HG02763 (cell line): Measurements from ENCODE around the gene MPHOSPH10.
"Not testable (repeated sequence)": the region's sequence is repeated elsewhere in the genome, so short reads cannot be mapped to it uniquely, and the experiment has no call there.

ENCODE experiments used
- ATAC-seq: cut with Tn5 transposase; IDR thresholded peaks from one replicate; pipeline ENCODE4 v1.9.1; 2021; ENCODE audit warnings: mild to moderate bottlenecking, moderate library complexity; ENCODE audit not compliant: unreplicated experiment

MPHOSPH10 gene

GRCh38 chr2:71121479-71121878 is 9.0 kb upstream of the MPHOSPH10 start:
- no peak for ATAC-seq

- no peak for ATAC-seq
These were observed 7.8 kb upstream of the MPHOSPH10 start for GRCh38 chr2:71122387-71123298.

- ATAC-seq = no peak
These were observed 4.7 kb upstream of the MPHOSPH10 start for GRCh38 chr2:71125506-71126294.

GRCh38 chr2:71126957-71127356 is 3.5 kb upstream of the MPHOSPH10 start:
- ATAC-seq = no peak

GRCh38 chr2:71129114-71129901 is 1.1 kb upstream of the MPHOSPH10 start:
- no peak for ATAC-seq

GRCh38 chr2:71129902-71130151 is 607 bp upstream of the MPHOSPH10 start:
- peak; percentile 45 for ATAC-seq

GRCh38 chr2:71130905-71131244 is 441 bp downstream of the MPHOSPH10 start:
- peak; percentile 21 for ATAC-seq

GRCh38 chr2:71131387-71132166 is 1.1 kb downstream of the MPHOSPH10 start:
- not testable (repeated sequence) for ATAC-seq

GRCh38 chr2:71133603-71134002 is 3.2 kb downstream of the MPHOSPH10 start:
- ATAC-seq = no peak

GRCh38 chr2:71136174-71136573 is 5.7 kb downstream of the MPHOSPH10 start:
- no peak for ATAC-seq

- no peak for ATAC-seq
These were observed 13.3 kb downstream of the MPHOSPH10 start for GRCh38 chr2:71143782-71144181.

GRCh38 chr2:71148506-71149063 is 18.2 kb downstream of the MPHOSPH10 start:
- ATAC-seq = no peak

GRCh38 chr2:71150082-71150816 is 19.8 kb downstream of the MPHOSPH10 start:
- no peak for ATAC-seq

GRCh38 chr2:71151620-71152019 is 21.2 kb downstream of the MPHOSPH10 start:
- ATAC-seq = no peak

- no peak for ATAC-seq
These were observed 23.3 kb downstream of the MPHOSPH10 start for GRCh38 chr2:71153585-71154224.

- ATAC-seq = no peak
These were observed 23.8 kb downstream of the MPHOSPH10 start for GRCh38 chr2:71154279-71154678.

- ATAC-seq = peak; percentile 73
These were observed 24.4 kb downstream of the MPHOSPH10 start for GRCh38 chr2:71154798-71155197.

- ATAC-seq = no peak
These were observed 25.4 kb downstream of the MPHOSPH10 start for GRCh38 chr2:71155846-71156245.

GRCh38 chr2:71156573-71156972 is 26.1 kb downstream of the MPHOSPH10 start:
- ATAC-seq = no peak
